IPS DF 6.9 (cell line): ENCODE data around the gene UVRAG.
"Not testable (repeated sequence)": the region's sequence is repeated elsewhere in the genome, so short reads cannot be mapped to it uniquely, and the experiment has no call there.

Experiments
- DNase-seq: peaks from one replicate; pipeline ENCODE4 v3.0.0-alpha.2; 2013; ENCODE audit warnings: low read depth, low spot score
- H3K27ac ChIP-seq: one replicate; pipeline ENCODE4 v1.5.1; 2013; ENCODE audit warnings: low read length, control low read depth
- H3K27me3 ChIP-seq: 2 replicates; pipeline ENCODE4 v1.6.1; 2013; ENCODE audit warnings: mild to moderate bottlenecking, low read length; ENCODE audit not compliant: control insufficient read depth, insufficient read depth
- H3K36me3 ChIP-seq: 2 replicates; pipeline ENCODE4 v1.6.1; 2013; ENCODE audit warnings: low read length; ENCODE audit not compliant: control insufficient read depth, insufficient read depth
- H3K4me1 ChIP-seq: 2 replicates; pipeline ENCODE4 v1.6.1; 2013; ENCODE audit warnings: low read length; ENCODE audit not compliant: control insufficient read depth, insufficient read depth
- H3K4me3 ChIP-seq: 2 replicates; pipeline ENCODE4 v1.5.1; 2013; ENCODE audit warnings: mild to moderate bottlenecking, low read length
- H3K9me3 ChIP-seq: 2 replicates; pipeline ENCODE4 v1.6.1; 2013; ENCODE audit warnings: low read length, inconsistent platforms; ENCODE audit not compliant: control insufficient read depth, insufficient read depth
- WGBS: extraction: QIAGEN DNeasy Blood & Tissue Kit; methylation state at CpG from one replicate; pipeline ENCODE4 v1.1.7; 2013; ENCODE audit warnings: mixed read lengths, missing lambda C conversion rate; ENCODE audit not compliant: insufficient read length, insufficient coverage; 5-methylcytosine and 5-hydroxymethylcytosine counted together

The UVRAG gene

GRCh38 chr11:75840522-75840921 is 25.5 kb downstream of the UVRAG start:
- no peak for DNase-seq
- Histone ChIP-seq H3K4me1 (no peaks in the 10 kb centered on the region), H3K9me3 (no peaks in the 10 kb centered on the region), H3K36me3 (no peaks in the 10 kb centered on the region), H3K27ac (no peak overlapping the region), H3K27me3 (no peaks in the 10 kb centered on the region), H3K4me3 (no peak overlapping the region)
- WGBS: no CpG with 5 or more reads among the region's 1 CpG

- Histone ChIP-seq H3K27ac (no peak overlapping the region), H3K36me3 (no peaks in the 10 kb centered on the region), H3K4me1 (no peaks in the 10 kb centered on the region), H3K4me3 (no peak overlapping the region), H3K9me3 (no peaks in the 10 kb centered on the region), H3K27me3 (no peaks in the 10 kb centered on the region)
- no CpG with 5 or more reads among the region's 2 CpGs for WGBS
- no peak for DNase-seq
Measured at GRCh38 chr11:75841739-75842138, 26.7 kb downstream of the UVRAG start.

GRCh38 chr11:75845324-75845723 is 30.3 kb downstream of the UVRAG start:
- Histone ChIP-seq H3K9me3 (no peaks in the 10 kb centered on the region), H3K27me3 (no peaks in the 10 kb centered on the region), H3K27ac (no peak overlapping the region), H3K36me3 (no peaks in the 10 kb centered on the region), H3K4me1 (no peaks in the 10 kb centered on the region), H3K4me3 (no peak overlapping the region)
- DNase-seq: no peak

- Histone ChIP-seq H3K4me3 (no peak overlapping the region), H3K4me1 (no peaks in the 10 kb centered on the region), H3K27me3 (no peaks in the 10 kb centered on the region), H3K36me3 (no peaks in the 10 kb centered on the region), H3K9me3 (no peaks in the 10 kb centered on the region), H3K27ac (no peak overlapping the region)
- no peak for DNase-seq
Measured at GRCh38 chr11:75849894-75850293, 34.9 kb downstream of the UVRAG start.

- no peak overlapping the region for H3K4me3 ChIP-seq
- H3K27me3 ChIP-seq: no peaks in the 10 kb centered on the region
- H3K4me1 ChIP-seq: no peaks in the 10 kb centered on the region
- no peaks in the 10 kb centered on the region for H3K36me3 ChIP-seq
- WGBS: no CpG with 5 or more reads among the region's 3 CpGs
- H3K27ac ChIP-seq: no peak overlapping the region
- no peaks in the 10 kb centered on the region for H3K9me3 ChIP-seq
- no peak for DNase-seq
Measured at GRCh38 chr11:75850787-75851186, 35.8 kb downstream of the UVRAG start.

- Histone ChIP-seq H3K27me3 (no peaks in the 10 kb centered on the region), H3K4me3 (no peak overlapping the region), H3K27ac (no peak overlapping the region), H3K9me3 (no peaks in the 10 kb centered on the region), H3K4me1 (no peaks in the 10 kb centered on the region), H3K36me3 (no peaks in the 10 kb centered on the region)
- WGBS: no CpG with 5 or more reads among the region's 1 CpG
- DNase-seq: no peak
Measured at GRCh38 chr11:75851203-75851602, 36.2 kb downstream of the UVRAG start.

GRCh38 chr11:75852406-75853017 is 37.5 kb downstream of the UVRAG start:
- Histone ChIP-seq H3K36me3 (no peaks in the 10 kb centered on the region), H3K4me3 (no peak overlapping the region), H3K4me1 (no peaks in the 10 kb centered on the region), H3K9me3 (no peaks in the 10 kb centered on the region), H3K27ac (no peak overlapping the region), H3K27me3 (no peaks in the 10 kb centered on the region)
- WGBS: 100% methylated on average over 2 of the region's 5 CpGs
- no peak for DNase-seq

GRCh38 chr11:75853563-75853962 is 38.6 kb downstream of the UVRAG start:
- DNase-seq, H3K27ac ChIP-seq: not testable (repeated sequence)
- WGBS: no CpG with 5 or more reads among the region's 4 CpGs

GRCh38 chr11:75853971-75854370 is 39.0 kb downstream of the UVRAG start:
- WGBS: no CpG with 5 or more reads among the region's 1 CpG
- Histone ChIP-seq H3K27ac (no peak overlapping the region), H3K36me3 (no peaks in the 10 kb centered on the region), H3K4me3 (no peak overlapping the region), H3K4me1 (no peaks in the 10 kb centered on the region), H3K27me3 (no peaks in the 10 kb centered on the region), H3K9me3 (no peaks in the 10 kb centered on the region)
- no peak for DNase-seq

More at GRCh38 chr11:75853563-75853962, 38.6 kb downstream of the UVRAG start:
- H3K27me3 ChIP-seq, H3K4me3 ChIP-seq, H3K4me1 ChIP-seq, H3K9me3 ChIP-seq, H3K36me3 ChIP-seq: not testable (repeated sequence)

- H3K4me1 ChIP-seq: no peaks in the 10 kb centered on the region
- WGBS: no CpG with 5 or more reads among the region's 6 CpGs
- H3K9me3 ChIP-seq: no peaks in the 10 kb centered on the region
- no peaks in the 10 kb centered on the region for H3K27me3 ChIP-seq
- no peak overlapping the region for H3K27ac ChIP-seq
- no peak overlapping the region for H3K4me3 ChIP-seq
- H3K36me3 ChIP-seq: no peaks in the 10 kb centered on the region
- DNase-seq: no peak
Measured at GRCh38 chr11:75855206-75855605, 40.2 kb downstream of the UVRAG start.

GRCh38 chr11:75856912-75857311 is 41.9 kb downstream of the UVRAG start:
- H3K9me3 ChIP-seq: no peaks in the 10 kb centered on the region
- no peak for DNase-seq
- H3K27me3 ChIP-seq: no peaks in the 10 kb centered on the region
- H3K4me1 ChIP-seq: no peaks in the 10 kb centered on the region
- H3K36me3 ChIP-seq: no peaks in the 10 kb centered on the region
- WGBS: 100% methylated on average over 1 of the region's 3 CpGs
- no peak overlapping the region for H3K4me3 ChIP-seq
- H3K27ac ChIP-seq: no peak overlapping the region
